Breast epithelium (tissue), 4 donors: ENCODE measurements around the gene TEX30. TPM values are rescaled to one million over a fixed set of nuclear protein-coding genes. Genes with fewer than 3 reads are reported as not detected.

Experiments used
- DNase-seq, 2 donors: peaks; one replicate each; pipeline ENCODE4 v3.0.0-alpha.2; 2019; ENCODE audit warnings: low spot score in 2 of 2
- H3K27ac ChIP-seq, 2 donors: fragments of 200-600 bp; sonication (generic) in 1 of 2; one replicate each; pipeline ENCODE4 v1.5.1; 2016 to 2019; ENCODE audit warnings: mild to moderate bottlenecking in 1 of 2
- H3K27me3 ChIP-seq, 2 donors: fragments of 200-600 bp; sonication (generic) in 1 of 2; one replicate each; pipeline versions ENCODE4 v1.5.1 to v1.6.0; 2017 to 2019; ENCODE audit warnings: control low read depth in 1 of 2, mild to moderate bottlenecking in 1 of 2
- H3K36me3 ChIP-seq: fragments of 200-600 bp; one replicate; pipeline ENCODE4 v1.5.1; 2019
- H3K4me1 ChIP-seq, 2 donors: fragments of 200-600 bp; sonication (generic); one replicate each; pipeline ENCODE4 v1.5.1; 2016 to 2019; ENCODE audit warnings: control low read depth in 1 of 2
- H3K4me3 ChIP-seq, 3 donors: fragments of 200-600 bp; sonication (generic); 1 replicate in 2 of 3; 2 replicates in 1 of 3; pipeline ENCODE4 v1.5.1; 2016 to 2019; ENCODE audit warnings: mild to moderate bottlenecking in 3 of 3, moderate library complexity in 2 of 3
- H3K9me3 ChIP-seq, 2 donors: fragments of 200-600 bp; sonication (generic) in 1 of 2; one replicate each; pipeline ENCODE4 v1.5.1; 2016 to 2019; ENCODE audit warnings: control low read depth in 1 of 2
- POLR2A ChIP-seq: fragments of 450-650 bp; IDR thresholded peaks from one replicate; pipeline ENCODE4 v1.6.1; 2016; ENCODE audit warnings: antibody characterized with exemption, mild to moderate bottlenecking, moderate library complexity
- POLR2AphosphoS5 ChIP-seq, 3 donors: sonication (generic); formaldehyde crosslinking; IDR thresholded peaks; one replicate each; pipeline ENCODE4 v1.6.1; 2017; ENCODE audit warnings: antibody characterized with exemption in 3 of 3
- intact Hi-C: fragments of 100-400 bp; cut with DNase I; formaldehyde crosslinking; loops from one replicate; pipeline ENCODE4 v1.15.1; 2023; ENCODE audit warnings: low total_unique reads
- total RNA-seq, 3 donors: library from RNA; depleted of rRNA; stranded (reverse); fragments of >200 nt; gene quantifications; one replicate each; pipeline ENCODE4 v1.1.0, GENCODE V29; 2016
- TF ChIP-seq, protein P1 (sequence below), 3 donors: fragments of 450-650 bp; IDR thresholded peaks; one replicate each; pipeline ENCODE4 v1.5.1; 2016 to 2017; ENCODE audit warnings: antibody characterized with exemption in 3 of 3, mild to moderate bottlenecking in 3 of 3, moderate library complexity in 3 of 3

Gene TEX30
- total RNA-seq, 3 donors from 2014 or later = 8.3 to 11.8 (median 9.3) TPM

DNA sequence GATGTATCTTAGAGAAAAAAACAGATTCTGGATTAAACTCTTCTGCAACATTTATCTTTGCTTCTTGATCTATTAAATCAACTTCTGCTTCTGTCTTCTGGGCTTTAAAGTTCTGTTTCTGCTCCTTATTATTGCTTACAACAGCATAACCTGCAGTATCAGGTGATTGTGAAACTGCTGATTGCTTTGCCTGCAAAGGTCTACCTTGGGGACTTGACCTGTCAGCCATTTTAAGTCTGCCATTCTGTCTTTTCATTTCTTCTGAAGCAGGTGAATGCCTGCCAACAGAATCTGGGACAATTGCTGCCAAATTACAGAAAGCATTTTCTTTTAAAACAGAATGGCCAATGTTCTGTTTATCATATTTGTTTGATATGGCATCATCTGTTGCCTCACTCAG, 31.1 kb downstream of the TEX30 start:
- peaks cover 0 to 26% of the 10 kb centered on the region in 2 donors for H3K9me3 ChIP-seq
- H3K27me3 ChIP-seq = no peaks in the 10 kb centered on the region
- no peak overlapping the region for H3K27ac ChIP-seq
- intact Hi-C loops = no loop called here
- no peak for DNase-seq
- H3K36me3 ChIP-seq = no peaks in the 10 kb centered on the region
- no peak overlapping the region for H3K4me3 ChIP-seq
- H3K4me1 ChIP-seq = no peaks in the 10 kb centered on the region
- TF ChIP-seq POLR2A (no peak), POLR2AphosphoS5 (IDR thresholded peaks at IDR 0.05) (no peak)
- TF ChIP-seq, protein P1, sequence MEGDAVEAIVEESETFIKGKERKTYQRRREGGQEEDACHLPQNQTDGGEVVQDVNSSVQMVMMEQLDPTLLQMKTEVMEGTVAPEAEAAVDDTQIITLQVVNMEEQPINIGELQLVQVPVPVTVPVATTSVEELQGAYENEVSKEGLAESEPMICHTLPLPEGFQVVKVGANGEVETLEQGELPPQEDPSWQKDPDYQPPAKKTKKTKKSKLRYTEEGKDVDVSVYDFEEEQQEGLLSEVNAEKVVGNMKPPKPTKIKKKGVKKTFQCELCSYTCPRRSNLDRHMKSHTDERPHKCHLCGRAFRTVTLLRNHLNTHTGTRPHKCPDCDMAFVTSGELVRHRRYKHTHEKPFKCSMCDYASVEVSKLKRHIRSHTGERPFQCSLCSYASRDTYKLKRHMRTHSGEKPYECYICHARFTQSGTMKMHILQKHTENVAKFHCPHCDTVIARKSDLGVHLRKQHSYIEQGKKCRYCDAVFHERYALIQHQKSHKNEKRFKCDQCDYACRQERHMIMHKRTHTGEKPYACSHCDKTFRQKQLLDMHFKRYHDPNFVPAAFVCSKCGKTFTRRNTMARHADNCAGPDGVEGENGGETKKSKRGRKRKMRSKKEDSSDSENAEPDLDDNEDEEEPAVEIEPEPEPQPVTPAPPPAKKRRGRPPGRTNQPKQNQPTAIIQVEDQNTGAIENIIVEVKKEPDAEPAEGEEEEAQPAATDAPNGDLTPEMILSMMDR (IDR thresholded peaks at IDR 0.05) = no peak

DNA sequence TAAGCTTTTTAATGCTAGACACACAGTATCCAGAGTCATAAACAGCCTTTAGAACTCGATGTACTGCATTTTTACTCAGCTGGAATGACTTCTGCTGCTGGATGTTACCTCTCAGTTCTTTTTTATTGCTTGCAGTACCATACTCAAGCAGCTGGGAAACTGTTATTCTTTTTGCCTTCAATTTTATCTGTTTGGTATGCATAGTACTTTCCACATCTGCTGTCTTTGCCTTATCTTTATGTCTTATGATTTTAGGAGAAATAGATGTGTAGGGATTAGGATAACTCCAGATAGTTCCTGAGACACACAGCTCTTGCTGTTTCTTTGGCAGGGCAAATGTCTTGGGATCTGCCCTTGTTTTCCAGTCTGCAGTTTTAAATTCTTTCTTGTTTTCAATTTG, 31.5 kb downstream of the TEX30 start:
- peaks cover 0 to 28% of the 10 kb centered on the region in 2 donors for H3K9me3 ChIP-seq

DNA sequence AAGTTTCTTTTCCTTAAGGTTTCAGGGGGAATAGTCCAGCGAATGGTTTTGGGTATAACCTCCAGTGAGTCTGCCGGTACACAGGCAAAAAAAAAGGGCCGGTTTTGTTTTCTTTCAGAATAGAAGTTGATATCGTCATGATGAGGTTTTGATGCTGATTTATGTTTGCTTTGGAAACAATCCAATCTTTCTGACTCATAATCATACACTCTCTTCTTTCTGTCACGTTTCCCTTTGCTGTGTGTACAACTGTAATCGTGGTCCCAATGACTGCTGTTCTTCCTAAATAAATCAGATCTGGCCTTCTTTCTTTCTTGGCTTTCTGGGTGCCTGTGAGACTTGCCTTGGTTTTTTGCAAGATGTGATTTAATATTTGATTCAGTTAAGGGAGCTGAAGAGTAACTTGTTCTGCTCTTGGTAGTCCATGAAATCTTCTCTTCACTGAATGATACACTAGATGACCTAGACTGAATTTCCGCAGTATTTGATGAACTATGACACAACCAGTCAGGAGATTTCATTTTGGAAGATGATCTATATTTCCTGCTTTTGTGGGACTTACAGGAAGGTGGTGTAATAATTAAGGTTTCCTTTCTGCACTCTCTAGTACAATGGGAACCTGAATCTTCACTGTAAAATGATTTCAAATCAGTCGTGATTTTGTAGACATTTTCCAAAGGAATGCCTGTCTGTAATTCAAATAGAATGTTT, 43.9 kb downstream of the TEX30 start:
- intact Hi-C loops = no loop called here
- H3K27me3 ChIP-seq = no peaks in the 10 kb centered on the region
- TF ChIP-seq POLR2AphosphoS5 (IDR thresholded peaks at IDR 0.05) (no peak), POLR2A (no peak)
- TF ChIP-seq, protein P1 (IDR thresholded peaks at IDR 0.05) = no peak
- no peaks in the 10 kb centered on the region for H3K4me1 ChIP-seq
- H3K4me3 ChIP-seq = no peak overlapping the region
- no peaks in the 10 kb centered on the region for H3K36me3 ChIP-seq
- H3K9me3 ChIP-seq = no peaks in the 10 kb centered on the region
- DNase-seq = no peak
- H3K27ac ChIP-seq = peak overlapping the region in 1 of 2 donors; percentile 28

More for the DNA sequence above, 31.5 kb downstream of the TEX30 start:
- H3K27me3 ChIP-seq = no peaks in the 10 kb centered on the region
- intact Hi-C loops = no loop called here
- TF ChIP-seq POLR2A = no peak
- no peak for TF ChIP-seq POLR2AphosphoS5 (IDR thresholded peaks at IDR 0.05)
- TF ChIP-seq, protein P1 (IDR thresholded peaks at IDR 0.05) = no peak
- no peak overlapping the region for H3K27ac ChIP-seq
- H3K4me3 ChIP-seq = no peak overlapping the region
- no peaks in the 10 kb centered on the region for H3K36me3 ChIP-seq
- no peaks in the 10 kb centered on the region for H3K4me1 ChIP-seq
- no peak for DNase-seq

DNA sequence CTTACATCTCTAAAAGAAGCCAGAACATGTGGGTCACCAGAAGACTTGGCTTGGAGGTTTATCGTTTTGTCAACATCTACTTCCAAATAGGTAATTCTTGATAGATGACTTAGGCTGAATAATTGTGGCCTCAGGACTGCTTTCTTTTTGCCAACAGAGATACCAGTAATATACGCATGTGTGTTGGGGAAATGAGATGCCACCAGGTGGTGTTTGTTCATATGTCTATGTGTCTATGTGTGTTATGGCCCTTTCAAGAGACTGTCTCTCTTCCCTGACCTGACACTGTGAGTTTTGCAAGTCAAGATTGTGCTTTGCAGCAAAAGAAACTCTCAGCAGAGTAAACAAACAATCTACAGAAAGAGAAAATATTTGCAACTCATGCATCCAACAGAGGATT, 47.2 kb downstream of the TEX30 start:
- intact Hi-C loops = no loop called here
- TF ChIP-seq, protein P1 (IDR thresholded peaks at IDR 0.05) = no peak
- TF ChIP-seq POLR2AphosphoS5 (IDR thresholded peaks at IDR 0.05) (no peak), POLR2A (no peak)
- Histone ChIP-seq H3K4me3 (no peak overlapping the region), H3K27ac (no peak overlapping the region), H3K9me3 (no peaks in the 10 kb centered on the region), H3K36me3 (no peaks in the 10 kb centered on the region), H3K4me1 (no peaks in the 10 kb centered on the region), H3K27me3 (no peaks in the 10 kb centered on the region)
- no peak for DNase-seq

DNA sequence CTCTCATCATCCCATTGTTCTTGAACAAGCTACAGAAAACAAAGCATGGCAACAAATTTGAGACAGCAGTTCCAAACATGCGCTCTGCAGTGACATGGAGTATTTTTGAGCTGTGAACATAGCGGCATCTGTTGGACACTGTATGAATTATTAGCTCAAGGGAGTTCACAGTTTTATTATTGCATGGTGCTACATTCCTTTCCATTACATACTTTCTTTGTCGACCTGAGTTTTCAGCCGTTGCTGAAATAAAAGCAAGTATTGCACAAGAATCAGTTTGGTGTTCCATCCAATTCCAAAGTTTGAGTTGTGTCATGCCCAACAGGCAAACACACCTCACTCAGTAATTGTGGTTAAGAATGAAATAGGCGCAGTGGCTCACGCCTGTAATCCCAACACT, 48.7 kb downstream of the TEX30 start:
- Histone ChIP-seq H3K9me3 (no peaks in the 10 kb centered on the region), H3K36me3 (no peaks in the 10 kb centered on the region), H3K27me3 (no peaks in the 10 kb centered on the region), H3K4me1 (no peaks in the 10 kb centered on the region), H3K4me3 (no peak overlapping the region), H3K27ac (no peak overlapping the region)
- no peak for TF ChIP-seq POLR2AphosphoS5 (IDR thresholded peaks at IDR 0.05)
- TF ChIP-seq POLR2A = no peak
- TF ChIP-seq, protein P1 (IDR thresholded peaks at IDR 0.05) = peak; percentile 17 to 24 (median 20)
- intact Hi-C loops = no loop called here
- no peak for DNase-seq
